Measurements from ENCODE around the gene INSIG1.

- TF ChIP-seq, protein P1, sequence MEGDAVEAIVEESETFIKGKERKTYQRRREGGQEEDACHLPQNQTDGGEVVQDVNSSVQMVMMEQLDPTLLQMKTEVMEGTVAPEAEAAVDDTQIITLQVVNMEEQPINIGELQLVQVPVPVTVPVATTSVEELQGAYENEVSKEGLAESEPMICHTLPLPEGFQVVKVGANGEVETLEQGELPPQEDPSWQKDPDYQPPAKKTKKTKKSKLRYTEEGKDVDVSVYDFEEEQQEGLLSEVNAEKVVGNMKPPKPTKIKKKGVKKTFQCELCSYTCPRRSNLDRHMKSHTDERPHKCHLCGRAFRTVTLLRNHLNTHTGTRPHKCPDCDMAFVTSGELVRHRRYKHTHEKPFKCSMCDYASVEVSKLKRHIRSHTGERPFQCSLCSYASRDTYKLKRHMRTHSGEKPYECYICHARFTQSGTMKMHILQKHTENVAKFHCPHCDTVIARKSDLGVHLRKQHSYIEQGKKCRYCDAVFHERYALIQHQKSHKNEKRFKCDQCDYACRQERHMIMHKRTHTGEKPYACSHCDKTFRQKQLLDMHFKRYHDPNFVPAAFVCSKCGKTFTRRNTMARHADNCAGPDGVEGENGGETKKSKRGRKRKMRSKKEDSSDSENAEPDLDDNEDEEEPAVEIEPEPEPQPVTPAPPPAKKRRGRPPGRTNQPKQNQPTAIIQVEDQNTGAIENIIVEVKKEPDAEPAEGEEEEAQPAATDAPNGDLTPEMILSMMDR (IDR thresholded peaks at IDR 0.05 in 2 of 3, conservative IDR thresholded peaks at IDR 0.05 in 1 of 3; ENCODE audit: borderline replicate concordance in 1 of 3, insufficient read depth in 1 of 3, low read depth in 2 of 3, low read length in 2 of 3), result no peak
- TF ChIP-seq POLR2AphosphoS5 (IDR thresholded peaks at IDR 0.05; ENCODE audit: low read depth, low read length), result no peak
These were observed 8.6 kb upstream of the INSIG1 start for GRCh38 chr7:155289107-155289506.

Data from HCT116 (cell line).